Hepatocyte (in vitro differentiated cells): ENCODE results near the gene PIRT. TPM values are rescaled to one million over a fixed set of nuclear protein-coding genes. Genes with fewer than 3 reads are reported as not detected.

Experiments
- DNase-seq: peaks from one replicate; pipeline ENCODE4 v3.0.0-alpha.2; 2016; ENCODE audit warnings: low spot score
- H2AFZ ChIP-seq: fragments of 200-600 bp; sonication (generic); 2 replicates; pipeline ENCODE4 v1.6.0; 2016; ENCODE audit warnings: antibody characterized with exemption, mild to moderate bottlenecking
- H3K27ac ChIP-seq: fragments of 200-600 bp; sonication (generic); 2 replicates; pipeline ENCODE4 v1.5.1; 2016; ENCODE audit warnings: mild to moderate bottlenecking
- H3K27me3 ChIP-seq: fragments of 200-600 bp; sonication (generic); 2 replicates; pipeline ENCODE4 v1.6.1; 2016
- H3K36me3 ChIP-seq: fragments of 200-600 bp; sonication (generic); replicated peaks from 2 replicates; pipeline ENCODE4 v1.5.1; 2016; ENCODE audit warnings: low read depth; ENCODE audit not compliant: insufficient read depth
- H3K4me1 ChIP-seq: fragments of 200-600 bp; sonication (generic); 2 replicates; pipeline ENCODE4 v1.5.1; 2016; ENCODE audit warnings: mild to moderate bottlenecking, moderate library complexity; ENCODE audit not compliant: insufficient read depth
- H3K4me2 ChIP-seq: fragments of 200-600 bp; sonication (generic); 2 replicates; pipeline ENCODE4 v1.6.0; 2016
- H3K4me3 ChIP-seq: fragments of 200-600 bp; sonication (generic); 2 replicates; pipeline ENCODE4 v1.5.1; 2016; ENCODE audit warnings: mild to moderate bottlenecking
- H3K79me2 ChIP-seq: fragments of 200-600 bp; sonication (generic); 2 replicates; pipeline ENCODE4 v1.6.0; 2017; ENCODE audit warnings: mild to moderate bottlenecking
- H3K9me2 ChIP-seq: fragments of 200-600 bp; sonication (generic); replicated peaks from 2 replicates; pipeline ENCODE4 v1.6.0; 2017; ENCODE audit warnings: mild to moderate bottlenecking; ENCODE audit not compliant: insufficient read depth
- H3K9me3 ChIP-seq: fragments of 200-600 bp; sonication (generic); 2 replicates; pipeline ENCODE4 v1.5.1; 2016; ENCODE audit warnings: low read depth, mild to moderate bottlenecking
- H4K20me1 ChIP-seq: fragments of 200-600 bp; sonication (generic); 2 replicates; pipeline ENCODE4 v1.6.0; 2016; ENCODE audit warnings: mild to moderate bottlenecking; ENCODE audit not compliant: insufficient read depth, poor library complexity, severe bottlenecking
- EZH2 ChIP-seq: fragments of 200-600 bp; sonication (generic); IDR thresholded peaks from 2 replicates; pipeline ENCODE4 v1.6.1; 2016; ENCODE audit warnings: antibody characterized with exemption, mild to moderate bottlenecking, borderline replicate concordance
- EZH2phosphoT487 ChIP-seq: fragments of 200-600 bp; sonication (generic); IDR thresholded peaks from one replicate; pipeline ENCODE4 v1.6.1; 2018; ENCODE audit warnings: antibody characterized with exemption, mild to moderate bottlenecking, low read depth, moderate library complexity; ENCODE audit not compliant: unreplicated experiment, severe bottlenecking
- WGBS: methylation state at CpG from one replicate; pipeline ENCODE4 v1.1.6; 2016; ENCODE audit warnings: low lambda C conversion rate; ENCODE audit errors: missing lambda C conversion rate; 5-methylcytosine and 5-hydroxymethylcytosine counted together
- polyA plus RNA-seq: library from polyadenylated mRNA; unstranded; fragments of >200 nt; fragmentation: Nextera tagmentation; extraction: Ambion mirVana; gene quantifications from 2 replicates; pipeline ENCODE4 v1.2.1, GENCODE V29; 2016
- small RNA-seq: library from RNA; depleted of rRNA; stranded (forward); fragments of <200 nt; gene quantifications from one replicate; pipeline ENCODE3, GENCODE V24; 2014
- total RNA-seq: library from RNA; depleted of rRNA; stranded (reverse); fragments of >200 nt; gene quantifications from 2 replicates; pipeline ENCODE4 v1.2.3, GENCODE V29; 2014
- TF ChIP-seq, protein P1 (sequence below): fragments of 200-600 bp; sonication (generic); IDR thresholded peaks from 2 replicates; pipeline ENCODE4 v1.5.1; 2016; ENCODE audit warnings: antibody characterized with exemption, mild to moderate bottlenecking; ENCODE audit not compliant: poor library complexity

The PIRT gene
- total and polyA plus RNA-seq, 2 experiments from 2014 or later: not detected

DNA sequence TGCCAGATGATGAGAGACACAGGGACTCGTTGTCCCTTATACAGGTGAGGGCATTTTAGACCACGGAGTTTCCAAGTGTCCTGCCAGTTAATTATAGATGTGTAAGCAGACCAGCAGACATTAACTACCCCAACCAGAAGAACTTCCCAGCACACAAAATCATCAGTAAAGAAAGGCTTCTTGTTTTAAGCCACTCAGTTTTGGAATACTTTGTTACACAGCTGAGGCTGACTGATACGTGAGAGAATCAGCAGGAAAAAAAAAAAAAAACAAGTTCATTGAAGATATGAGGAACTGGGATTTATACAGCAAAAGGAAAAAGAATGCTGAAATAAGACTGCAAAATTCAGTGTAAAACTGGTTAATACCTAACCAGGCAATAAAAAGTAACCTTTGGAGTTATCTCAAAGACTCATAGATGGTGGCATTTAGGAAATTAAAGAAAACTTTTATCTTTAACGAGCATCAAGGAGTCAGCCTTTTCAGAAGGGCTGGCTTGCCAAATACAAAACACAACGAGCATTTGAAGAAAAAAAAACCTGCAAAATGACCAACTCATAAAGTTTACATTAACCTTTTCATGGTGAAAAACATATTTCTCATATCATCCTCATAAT lies 62.0 kb downstream of the PIRT start:
- no peak for DNase-seq
- Histone ChIP-seq H3K4me1 (no peaks in the 10 kb centered on the region), H3K27me3 (no peaks in the 10 kb centered on the region), H3K79me2 (no peaks in the 10 kb centered on the region), H3K9me2 (no peaks in the 10 kb centered on the region), H3K4me2 (peak overlapping the region; percentile 59), H3K36me3 (no peaks in the 10 kb centered on the region), H3K27ac (peak overlapping the region; percentile 89), H4K20me1 (no peaks in the 10 kb centered on the region), H3K9me3 (no peaks in the 10 kb centered on the region), H2AFZ (no peak overlapping the region), H3K4me3 (no peak overlapping the region)
- WGBS: 74% methylated on average over 5 of the region's 5 CpGs
- TF ChIP-seq EZH2phosphoT487 (no peak), EZH2 (no peak)

DNA sequence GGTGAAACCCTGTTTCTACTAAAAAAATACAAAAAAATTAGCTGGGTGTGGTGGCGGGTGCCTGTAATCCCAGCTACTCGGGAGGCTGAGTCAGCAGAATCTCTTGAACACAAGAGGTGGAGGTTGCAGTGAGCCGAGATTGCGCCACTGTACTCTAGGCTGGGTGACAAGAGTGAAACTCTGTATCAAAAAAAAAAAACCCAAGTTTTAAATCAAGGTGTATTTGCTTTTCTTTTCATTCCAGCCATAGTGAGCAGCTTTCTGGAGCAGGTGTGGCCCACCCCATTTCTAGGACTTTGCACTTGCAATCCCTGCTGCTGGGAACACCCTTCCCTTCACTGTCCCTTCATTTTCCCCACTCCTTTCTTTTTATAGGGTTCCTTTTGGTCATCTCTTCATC lies 62.8 kb downstream of the PIRT start:
- no peaks in the 10 kb centered on the region for H3K4me1 ChIP-seq
- H3K36me3 ChIP-seq: no peaks in the 10 kb centered on the region
- H3K79me2 ChIP-seq: no peaks in the 10 kb centered on the region
- H3K27me3 ChIP-seq: no peaks in the 10 kb centered on the region
- H3K9me3 ChIP-seq: no peaks in the 10 kb centered on the region
- no peak overlapping the region for H3K4me3 ChIP-seq
- 87% methylated on average over 4 of the region's 4 CpGs for WGBS
- peak overlapping the region; percentile 89 for H3K27ac ChIP-seq
- no peak overlapping the region for H3K4me2 ChIP-seq
- no peak overlapping the region for H2AFZ ChIP-seq
- no peaks in the 10 kb centered on the region for H4K20me1 ChIP-seq
- DNase-seq: no peak
- H3K9me2 ChIP-seq: no peaks in the 10 kb centered on the region
- TF ChIP-seq, protein P1, sequence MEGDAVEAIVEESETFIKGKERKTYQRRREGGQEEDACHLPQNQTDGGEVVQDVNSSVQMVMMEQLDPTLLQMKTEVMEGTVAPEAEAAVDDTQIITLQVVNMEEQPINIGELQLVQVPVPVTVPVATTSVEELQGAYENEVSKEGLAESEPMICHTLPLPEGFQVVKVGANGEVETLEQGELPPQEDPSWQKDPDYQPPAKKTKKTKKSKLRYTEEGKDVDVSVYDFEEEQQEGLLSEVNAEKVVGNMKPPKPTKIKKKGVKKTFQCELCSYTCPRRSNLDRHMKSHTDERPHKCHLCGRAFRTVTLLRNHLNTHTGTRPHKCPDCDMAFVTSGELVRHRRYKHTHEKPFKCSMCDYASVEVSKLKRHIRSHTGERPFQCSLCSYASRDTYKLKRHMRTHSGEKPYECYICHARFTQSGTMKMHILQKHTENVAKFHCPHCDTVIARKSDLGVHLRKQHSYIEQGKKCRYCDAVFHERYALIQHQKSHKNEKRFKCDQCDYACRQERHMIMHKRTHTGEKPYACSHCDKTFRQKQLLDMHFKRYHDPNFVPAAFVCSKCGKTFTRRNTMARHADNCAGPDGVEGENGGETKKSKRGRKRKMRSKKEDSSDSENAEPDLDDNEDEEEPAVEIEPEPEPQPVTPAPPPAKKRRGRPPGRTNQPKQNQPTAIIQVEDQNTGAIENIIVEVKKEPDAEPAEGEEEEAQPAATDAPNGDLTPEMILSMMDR: no peak
- TF ChIP-seq EZH2: no peak
- TF ChIP-seq EZH2phosphoT487: no peak

DNA sequence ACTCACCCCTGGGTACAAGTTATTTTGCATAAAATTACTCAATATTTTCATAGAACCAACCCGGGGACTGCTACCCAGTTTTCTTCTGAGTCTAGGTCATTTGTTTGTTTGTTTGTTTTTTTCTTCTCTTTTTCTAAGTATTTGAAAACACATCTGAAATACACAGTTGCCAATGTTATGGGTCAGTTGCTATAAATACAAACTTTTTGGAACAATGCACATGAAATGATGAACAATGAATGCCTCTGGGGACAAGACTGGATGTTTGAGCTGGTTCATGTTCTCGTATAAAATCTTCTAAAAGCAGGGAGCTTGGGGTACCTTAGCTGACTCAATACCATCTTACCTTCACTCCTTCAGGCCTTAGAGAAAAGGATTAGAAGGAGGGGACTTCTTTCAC lies 64.5 kb downstream of the PIRT start:
- Histone ChIP-seq H3K9me3 (no peaks in the 10 kb centered on the region), H3K9me2 (no peaks in the 10 kb centered on the region), H3K4me1 (no peaks in the 10 kb centered on the region), H2AFZ (no peak overlapping the region), H3K27me3 (no peaks in the 10 kb centered on the region), H3K27ac (no peak overlapping the region), H3K36me3 (no peaks in the 10 kb centered on the region), H3K79me2 (no peaks in the 10 kb centered on the region), H3K4me3 (no peak overlapping the region), H3K4me2 (no peak overlapping the region), H4K20me1 (no peaks in the 10 kb centered on the region)
- no peak for DNase-seq
- WGBS: 82% methylated on average over 2 of the region's 2 CpGs
- TF ChIP-seq EZH2phosphoT487: no peak

Small RNA genes lying within 50 kb of the gene (small RNA-seq; reads per million reads assigned to genes)
- gene AC015908.2: not detected
- not detected for gene RNU6-1065P
- not detected for gene TMEM238L

Other genes with a start within 250 kb of the PIRT start
- gene MYH3, start 180.8 kb downstream of the PIRT start, total RNA-seq: 0.48 and 0.93 TPM in 2 replicates
- gene MYH3, start 180.8 kb downstream of the PIRT start, polyA plus RNA-seq: 1.9 and 3.5 TPM in 2 replicates
- gene SCO1, start 140.6 kb downstream of the PIRT start, total RNA-seq: 37.4 and 45.8 TPM in 2 replicates
- 34.0 and 43.4 TPM in 2 replicates for gene SCO1, start 140.6 kb downstream of the PIRT start, polyA plus RNA-seq
- 12.5 and 17.8 TPM in 2 replicates for gene ADPRM, start 140.5 kb downstream of the PIRT start, total RNA-seq
- 5.8 and 7.7 TPM in 2 replicates for gene ADPRM, start 140.5 kb downstream of the PIRT start, polyA plus RNA-seq
- 10.5 and 11.6 TPM in 2 replicates for gene TMEM220, start 108.1 kb downstream of the PIRT start, total RNA-seq
- gene TMEM220, start 108.1 kb downstream of the PIRT start, polyA plus RNA-seq: 30.0 and 32.4 TPM in 2 replicates
- gene TMEM238L, start 34.0 kb downstream of the PIRT start, total RNA-seq: 1.0 and 1.3 TPM in 2 replicates
- gene TMEM238L, start 34.0 kb downstream of the PIRT start, polyA plus RNA-seq: 1.0 and 1.5 TPM in 2 replicates